Measurements from ENCODE around the gene IL17RA.

Gene IL17RA

GRCh38 chr22:17107547-17107810 is 22.7 kb downstream of the IL17RA start:
- ATAC-seq, result no peak

GRCh38 chr22:17108256-17109112 is 23.7 kb downstream of the IL17RA start:
- ATAC-seq, result no peak

- ATAC-seq, result no peak
These were observed 24.5 kb downstream of the IL17RA start for GRCh38 chr22:17109113-17109865.

GRCh38 chr22:17109976-17110375 is 25.2 kb downstream of the IL17RA start:
- no peak for ATAC-seq

- no peak for ATAC-seq
These were observed 26.2 kb downstream of the IL17RA start for GRCh38 chr22:17110791-17111550.

- no peak for ATAC-seq
These were observed 27.8 kb downstream of the IL17RA start for GRCh38 chr22:17112491-17113042.

GRCh38 chr22:17113600-17113999 is 28.8 kb downstream of the IL17RA start:
- no peak for ATAC-seq

- ATAC-seq, result no peak
These were observed 29.5 kb downstream of the IL17RA start for GRCh38 chr22:17114173-17114897.

- ATAC-seq, result no peak
These were observed 30.1 kb downstream of the IL17RA start for GRCh38 chr22:17114898-17115235.

- ATAC-seq, result no peak
These were observed 30.4 kb downstream of the IL17RA start for GRCh38 chr22:17115236-17115635.

GRCh38 chr22:17115945-17116565 is 31.3 kb downstream of the IL17RA start:
- no peak for ATAC-seq

- no peak for ATAC-seq
These were observed 32.0 kb downstream of the IL17RA start for GRCh38 chr22:17116572-17117330.

- no peak for ATAC-seq
These were observed 32.6 kb downstream of the IL17RA start for GRCh38 chr22:17117400-17117799.

GRCh38 chr22:17117890-17118289 is 33.1 kb downstream of the IL17RA start:
- ATAC-seq, result no peak

- ATAC-seq, result no peak
These were observed 33.5 kb downstream of the IL17RA start for GRCh38 chr22:17118342-17118741.

- ATAC-seq, result no peak
These were observed 34.8 kb downstream of the IL17RA start for GRCh38 chr22:17119481-17120202.

- ATAC-seq, result peak; percentile 45 to 52
These were observed 35.5 kb downstream of the IL17RA start for GRCh38 chr22:17120281-17120680.

- peak; percentile 14 to 27 for ATAC-seq
These were observed 36.0 kb downstream of the IL17RA start for GRCh38 chr22:17120711-17121232.

GRCh38 chr22:17121233-17122195 is 36.7 kb downstream of the IL17RA start, which contains the start of gene TMEM121B:
Gene TMEM121B (minus strand): TSS chr22:17121360. CDS start chr22:17121127, 233 bp downstream.
- no peak for ATAC-seq

All from activated CD4-positive, CD25-positive, alpha-beta regulatory T cell treated with anti-CD3 and anti-CD28 coated beads, Interleukin-2, amount 50 U/mL, for 24 hours (primary cell).